GM19035 (cell line): ENCODE measurements around the gene ANKRD12.
"Not testable (repeated sequence)": the region's sequence is repeated elsewhere in the genome, so short reads cannot be mapped to it uniquely, and the experiment has no call there.

Source experiments
- ATAC-seq: cut with Tn5 transposase; IDR thresholded peaks from one replicate; pipeline ENCODE4 v1.9.1; 2021; ENCODE audit not compliant: unreplicated experiment

Gene ANKRD12

DNA sequence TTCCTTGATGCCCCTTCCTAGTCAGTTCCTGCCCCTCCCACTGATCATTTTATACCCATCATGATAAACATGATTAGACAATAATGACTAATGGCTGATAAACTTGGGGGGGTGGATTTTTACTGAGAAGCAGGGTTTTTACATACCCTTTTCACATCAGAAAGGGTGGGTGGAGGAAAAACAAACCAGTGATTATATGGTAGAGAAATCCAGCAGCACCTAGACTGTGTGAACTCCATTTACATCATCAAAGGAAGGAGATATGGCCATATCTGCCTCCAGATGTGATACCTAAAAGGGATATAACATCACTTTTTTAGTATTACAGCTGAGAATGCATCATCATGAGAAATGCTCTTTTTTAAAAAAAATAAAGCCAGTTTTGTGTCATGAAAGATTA, 89.9 kb downstream of the ANKRD12 start:
- ATAC-seq = no peak

DNA sequence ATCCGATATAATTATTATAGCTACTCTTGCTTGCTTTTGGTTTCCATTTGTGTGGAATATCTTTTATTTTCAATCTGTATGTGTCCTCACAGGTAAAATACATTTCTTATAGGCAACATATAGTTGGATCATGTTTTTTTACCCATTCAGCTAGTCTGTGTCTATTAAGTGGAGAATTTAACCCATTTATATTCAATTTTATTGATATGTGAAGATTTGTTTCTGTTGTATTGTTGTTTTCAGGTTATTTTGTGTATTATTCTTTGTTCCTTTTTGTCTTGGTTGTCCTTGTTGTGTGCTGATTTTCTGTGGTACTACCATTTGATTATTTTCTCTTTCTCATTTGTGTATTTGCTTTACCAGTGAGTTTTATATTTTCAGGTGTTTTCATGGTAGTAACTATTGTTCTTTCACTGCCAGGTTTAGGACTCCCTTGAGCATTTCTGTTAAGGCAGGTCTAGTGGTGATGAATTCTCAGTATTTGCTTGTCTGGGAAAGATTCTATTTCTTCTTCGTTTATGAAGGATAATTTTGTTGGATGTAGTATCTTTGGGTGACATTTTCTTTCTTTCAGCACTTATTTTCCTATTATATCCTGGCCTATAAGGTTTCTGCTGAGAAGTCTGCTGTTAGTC, 95.4 kb downstream of the ANKRD12 start:
- ATAC-seq = no peak

DNA sequence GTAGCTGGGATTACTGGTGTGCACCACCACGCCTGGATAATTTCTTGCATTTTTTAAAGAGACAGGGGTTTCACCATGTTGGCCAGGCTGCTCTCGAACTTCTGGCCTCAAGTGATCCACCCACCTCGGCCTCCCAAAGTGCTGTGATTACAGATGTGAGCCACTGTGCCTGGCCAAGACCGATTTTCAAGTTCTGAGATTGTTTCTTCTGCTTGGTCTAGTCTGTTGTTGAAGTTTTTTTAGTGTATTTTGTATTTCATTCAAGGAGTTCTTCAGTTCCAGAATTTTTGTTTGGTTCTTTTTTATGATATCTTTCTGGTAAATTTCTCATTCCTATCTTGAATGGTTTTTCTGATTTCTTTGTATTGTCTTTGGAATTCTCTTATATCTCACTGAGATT, 96.4 kb downstream of the ANKRD12 start:
- no peak for ATAC-seq

DNA sequence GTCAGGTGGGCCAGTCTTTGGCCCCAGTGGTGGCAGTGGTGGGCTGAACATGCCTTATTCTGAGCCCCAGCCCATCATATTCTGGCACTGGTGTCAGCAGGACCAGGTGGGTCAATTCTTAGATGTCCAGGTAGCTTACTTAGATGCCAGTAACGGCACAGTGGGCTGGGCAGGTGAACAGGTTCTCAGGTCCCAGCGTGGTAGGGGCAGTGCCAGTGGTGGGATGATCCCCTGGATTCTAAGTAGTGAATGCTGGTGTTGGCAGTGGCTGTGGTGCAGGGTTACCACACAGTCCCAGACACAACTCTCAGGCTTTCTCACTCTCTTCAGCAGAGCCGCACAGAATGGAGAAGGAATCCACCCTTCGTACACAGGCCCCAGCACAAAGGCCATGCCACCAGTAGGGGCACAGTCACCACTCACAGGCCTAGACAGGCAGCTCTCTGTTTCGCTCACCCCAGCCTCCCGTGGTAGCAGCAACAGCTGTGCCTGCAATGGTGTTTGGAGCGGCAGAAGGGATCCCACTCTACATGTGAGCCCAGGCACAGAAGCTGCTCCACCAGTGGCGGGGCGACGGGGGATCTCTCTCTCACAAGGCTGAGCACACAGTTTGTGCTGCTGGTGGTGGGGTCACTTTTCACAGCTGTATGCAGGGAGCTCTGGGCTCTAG, 97.3 kb downstream of the ANKRD12 start:
- ATAC-seq = no peak

DNA sequence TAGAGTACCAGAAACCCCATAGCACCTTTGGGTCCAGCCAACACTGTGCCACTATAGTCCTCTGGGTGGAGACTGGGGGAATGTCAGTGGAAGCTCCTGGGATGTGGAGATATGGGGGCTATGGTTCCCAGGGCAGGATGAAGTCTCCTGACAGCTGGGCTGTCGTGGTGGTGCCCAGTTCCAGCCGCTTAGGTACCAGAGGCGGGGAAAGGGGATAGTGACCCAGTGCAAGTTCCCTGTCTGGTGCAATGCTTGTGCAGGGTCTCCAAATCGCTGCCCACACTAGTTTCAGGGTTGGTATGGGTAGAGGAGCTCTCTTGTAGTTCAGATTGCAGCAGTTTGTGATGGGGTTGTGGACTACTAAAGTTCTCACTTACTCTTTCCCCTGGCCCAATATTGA, 97.9 kb downstream of the ANKRD12 start:
- no peak for ATAC-seq

DNA sequence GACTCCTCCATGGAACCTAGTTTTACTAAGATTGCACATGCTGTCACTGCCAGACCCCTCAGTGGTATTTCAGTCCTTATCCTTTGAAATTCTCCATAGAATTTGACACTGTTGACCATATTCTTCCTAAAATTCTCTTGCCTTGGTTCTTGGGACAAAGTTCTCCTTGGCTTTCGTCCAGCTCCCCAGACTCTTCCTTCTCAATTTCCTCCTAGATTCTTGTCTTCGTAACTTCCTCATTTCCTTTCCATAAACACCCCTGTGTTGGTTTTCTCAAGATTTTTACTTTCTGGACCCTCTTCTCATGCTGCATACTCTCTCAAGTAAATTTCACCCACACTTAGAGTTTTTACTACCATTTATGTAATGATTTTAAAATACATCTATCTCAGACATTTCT, 101.4 kb downstream of the ANKRD12 start:
- ATAC-seq = no peak

DNA sequence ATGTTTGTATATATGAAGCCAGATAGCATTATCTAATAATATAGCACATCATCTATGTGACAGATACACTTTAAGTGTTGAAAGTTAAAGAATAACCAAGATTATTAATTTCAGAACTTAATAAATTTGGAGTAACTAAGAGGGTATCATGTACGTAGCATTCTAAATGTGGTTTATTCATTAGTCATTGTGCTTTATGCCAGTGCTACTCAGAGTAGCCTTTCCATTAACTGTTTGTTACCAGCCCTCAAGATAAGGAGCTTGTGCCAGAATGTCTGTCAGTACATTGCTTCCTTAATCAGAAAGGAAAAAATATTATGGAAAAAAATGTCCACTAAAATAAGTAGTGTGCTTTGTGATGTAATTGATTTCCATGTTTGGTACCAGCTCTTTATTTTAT, 103.1 kb downstream of the ANKRD12 start:
- no peak for ATAC-seq

DNA sequence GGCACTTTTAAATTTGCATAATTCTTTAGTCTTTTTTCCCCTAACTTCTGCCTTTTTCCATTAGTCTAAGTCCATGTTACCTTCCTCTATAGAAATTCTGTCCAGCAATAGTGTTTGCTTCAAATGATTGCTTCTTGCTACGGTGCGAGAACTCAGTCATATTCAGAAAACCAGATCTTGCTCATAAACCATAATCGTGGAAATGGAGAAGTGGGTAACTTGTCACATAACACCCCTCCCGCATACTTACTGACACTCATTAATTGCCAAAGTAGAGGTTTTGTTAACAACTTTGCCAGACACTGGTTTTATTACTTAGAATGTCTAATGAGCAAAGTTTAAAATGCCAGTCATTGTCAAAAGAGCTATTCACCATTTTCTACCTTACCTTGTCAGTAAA, 103.7 kb downstream of the ANKRD12 start:
- no peak for ATAC-seq

DNA sequence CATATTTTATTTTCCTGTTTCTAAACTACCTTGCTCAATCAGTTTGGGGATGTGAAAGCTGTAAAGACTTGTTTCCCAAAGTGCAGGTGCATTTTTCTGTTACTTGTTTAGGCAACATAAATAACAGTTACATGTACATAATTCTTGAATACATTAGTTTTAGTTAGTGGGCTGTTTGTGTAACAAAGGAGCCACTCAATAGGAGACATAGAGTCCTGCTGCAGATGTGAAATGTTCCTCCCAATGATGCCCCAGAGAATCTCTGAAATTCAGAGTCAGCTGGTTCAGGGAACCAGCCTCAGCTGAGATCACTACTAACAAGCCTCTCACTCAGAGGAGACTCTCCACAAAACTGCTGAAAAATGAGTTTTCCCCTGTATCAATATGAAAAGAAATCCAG, 106.4 kb downstream of the ANKRD12 start:
- ATAC-seq = no peak

DNA sequence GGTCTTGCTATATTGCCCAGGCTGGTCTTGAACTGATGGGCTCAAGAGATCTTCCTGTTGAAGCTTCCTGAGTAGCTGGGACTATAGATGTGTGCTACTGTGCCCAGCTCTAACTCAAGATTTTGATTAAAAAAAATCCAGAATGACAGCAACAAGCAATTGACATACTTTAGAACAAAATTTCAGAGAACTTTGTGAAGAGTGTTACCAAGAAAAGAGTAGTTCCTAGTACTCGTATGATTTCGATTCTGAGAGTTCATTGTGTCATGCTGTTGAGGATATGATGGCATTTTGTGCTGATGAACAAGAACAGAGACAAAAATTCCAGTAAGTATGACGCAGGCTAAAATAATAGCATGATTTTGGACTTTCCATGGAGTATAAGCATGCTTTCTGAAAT, 107.8 kb downstream of the ANKRD12 start:
- ATAC-seq = no peak

DNA sequence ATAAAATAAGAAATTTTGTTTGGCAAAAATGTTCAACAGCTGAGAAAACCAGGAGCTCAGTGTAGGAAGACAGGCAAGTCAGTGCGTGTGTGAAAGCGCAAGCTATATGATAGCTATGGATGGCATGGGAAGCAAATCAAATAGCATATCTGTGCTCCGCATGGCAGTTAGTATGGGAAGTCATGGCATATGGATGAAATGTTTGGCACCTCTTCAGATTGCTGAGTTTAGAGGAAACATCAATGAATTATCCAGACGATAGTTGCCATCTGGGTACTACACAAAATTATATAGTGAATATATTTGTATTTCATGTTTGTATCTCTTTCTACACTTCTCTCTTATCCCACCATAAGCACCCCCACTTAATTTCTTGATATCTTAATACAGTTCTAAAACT, 112.1 kb downstream of the ANKRD12 start:
- ATAC-seq = no peak

DNA sequence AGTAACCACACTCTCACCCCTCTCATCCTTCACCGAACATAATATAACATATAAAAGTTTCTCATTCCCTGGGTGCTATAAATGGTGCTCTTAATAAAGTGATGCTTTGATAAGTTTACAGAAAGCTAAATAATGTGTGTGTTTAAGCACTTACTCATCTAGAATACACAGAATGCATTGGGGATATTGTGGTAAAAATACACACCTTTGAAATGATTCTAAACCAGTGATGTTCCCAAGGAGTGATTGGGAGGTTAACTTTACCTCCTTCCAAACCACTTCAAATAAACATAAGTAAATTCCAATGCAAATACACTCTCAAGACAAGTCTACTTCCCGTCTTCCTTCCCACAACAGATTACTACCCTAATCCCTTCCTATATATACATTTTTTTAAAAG, 112.7 kb downstream of the ANKRD12 start:
- no peak for ATAC-seq

DNA sequence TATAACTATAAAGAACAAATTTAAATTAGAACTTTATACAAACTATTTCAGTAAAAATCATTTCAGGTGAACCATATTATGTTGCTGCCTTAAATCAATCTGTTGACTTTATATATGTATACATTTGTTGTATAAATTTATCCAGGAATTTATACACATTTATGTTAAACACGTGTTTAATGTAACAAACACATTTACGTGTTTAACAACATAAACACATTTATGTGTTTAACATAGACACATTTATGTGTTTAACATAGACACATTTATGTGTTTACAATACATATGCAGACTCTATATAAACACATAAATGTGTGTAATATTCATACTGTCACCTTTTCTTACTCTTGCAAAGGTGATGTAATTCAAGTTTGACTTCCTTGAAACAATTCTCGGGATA, 122.6 kb downstream of the ANKRD12 start:
- ATAC-seq = no peak

DNA sequence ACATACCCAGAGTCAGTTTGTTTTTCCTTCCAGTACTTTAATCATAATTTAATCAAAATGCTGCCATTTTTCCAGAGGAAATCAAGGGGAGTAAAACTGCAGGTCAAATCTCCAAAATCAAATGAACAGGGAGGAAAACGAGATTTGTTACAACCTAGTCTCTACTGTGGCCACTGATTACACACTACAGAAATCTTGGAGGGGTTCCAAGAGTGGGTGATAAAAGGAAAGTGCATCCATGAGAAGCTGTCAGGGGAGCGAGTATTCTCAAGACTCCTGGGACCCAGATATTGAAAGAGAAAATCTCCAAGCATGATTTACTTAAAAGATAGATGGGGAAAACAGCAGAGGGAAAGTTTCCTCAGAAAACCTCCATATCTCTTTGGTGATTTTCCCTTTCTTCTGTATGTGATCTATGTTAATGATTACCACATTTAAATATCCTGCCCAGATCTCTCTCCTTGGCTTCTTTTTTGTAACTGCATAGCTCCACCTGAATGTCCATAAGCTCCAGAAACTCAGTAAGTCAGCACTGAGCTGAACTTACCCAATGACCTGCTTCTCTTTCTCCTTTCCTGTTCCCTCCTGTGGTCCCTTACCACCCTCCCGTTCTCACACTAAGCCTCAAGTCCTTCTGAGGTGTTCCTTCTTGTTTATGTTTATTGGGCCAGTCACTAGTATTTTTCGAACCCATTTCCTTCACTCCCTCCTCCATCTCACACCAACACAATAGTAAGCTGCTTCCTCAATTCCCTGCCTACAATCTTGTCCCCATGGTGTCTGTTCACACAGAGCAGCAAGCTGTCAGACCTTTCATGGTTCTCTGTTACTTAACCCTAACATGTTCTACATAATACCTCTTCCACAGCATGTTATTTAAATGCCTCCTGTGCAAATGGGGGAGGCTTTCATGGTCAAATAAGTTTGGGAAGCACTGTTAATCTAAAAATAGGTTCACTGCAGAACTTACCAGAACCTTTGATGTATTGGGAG, 124.1 kb downstream of the ANKRD12 start:
- ATAC-seq = no peak

DNA sequence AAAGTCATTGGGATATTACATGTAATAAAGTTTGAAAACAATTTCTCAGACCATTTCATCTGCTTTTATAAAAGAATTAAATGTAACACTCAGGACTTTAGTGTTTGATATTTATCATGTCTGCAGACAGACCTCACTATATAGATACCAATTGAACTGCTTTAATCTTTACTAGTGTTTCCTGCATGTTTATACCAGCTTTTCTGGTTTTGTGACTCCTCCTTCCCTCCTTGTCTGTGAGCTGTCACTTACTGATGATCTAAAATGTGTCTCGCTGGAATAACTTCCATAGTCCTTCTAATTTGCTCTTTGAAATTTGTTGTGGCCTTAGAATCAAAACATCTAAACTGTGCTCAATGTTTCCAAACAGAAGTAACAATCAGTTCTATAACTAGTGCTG, 126.7 kb downstream of the ANKRD12 start:
- ATAC-seq = no peak

DNA sequence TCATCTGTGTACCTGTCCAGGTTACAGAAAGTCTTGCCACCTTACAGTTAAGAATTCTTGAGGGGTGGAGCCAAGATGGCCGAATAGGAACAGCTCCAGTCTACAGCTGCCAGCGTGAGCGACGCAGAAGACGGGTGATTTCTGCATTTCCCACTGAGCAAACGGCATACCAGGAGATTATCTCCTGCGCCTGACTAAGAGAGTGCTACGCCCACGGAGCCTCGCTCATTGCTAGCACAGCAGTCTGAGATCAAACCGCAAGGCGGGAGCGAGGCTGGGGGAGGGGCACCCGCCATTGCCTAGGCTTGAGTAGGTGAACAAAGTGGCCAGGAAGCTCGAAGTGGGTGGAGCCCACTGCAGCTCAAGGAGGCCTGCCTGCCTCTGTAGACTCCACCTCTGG, 128.2 kb downstream of the ANKRD12 start:
- ATAC-seq = not testable (repeated sequence)

DNA sequence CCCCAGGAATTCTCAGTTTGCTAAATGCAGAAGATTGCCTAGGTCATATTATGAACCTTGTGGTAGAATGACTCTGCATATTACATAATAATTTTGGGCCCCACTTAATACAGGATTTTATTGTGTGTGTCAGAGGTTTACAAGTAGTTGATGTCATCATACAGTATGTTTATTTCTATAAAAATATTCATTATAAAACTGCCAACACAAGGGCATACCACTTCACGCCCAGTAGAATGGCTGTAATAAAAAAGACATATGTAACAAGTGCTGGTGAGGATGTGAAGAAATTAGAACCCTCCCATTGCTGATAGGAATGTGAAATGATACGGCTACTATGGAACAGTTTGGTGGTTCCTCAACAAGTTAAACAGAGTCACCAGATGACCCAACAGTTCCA, 136.6 kb downstream of the ANKRD12 start:
- ATAC-seq = no peak

DNA sequence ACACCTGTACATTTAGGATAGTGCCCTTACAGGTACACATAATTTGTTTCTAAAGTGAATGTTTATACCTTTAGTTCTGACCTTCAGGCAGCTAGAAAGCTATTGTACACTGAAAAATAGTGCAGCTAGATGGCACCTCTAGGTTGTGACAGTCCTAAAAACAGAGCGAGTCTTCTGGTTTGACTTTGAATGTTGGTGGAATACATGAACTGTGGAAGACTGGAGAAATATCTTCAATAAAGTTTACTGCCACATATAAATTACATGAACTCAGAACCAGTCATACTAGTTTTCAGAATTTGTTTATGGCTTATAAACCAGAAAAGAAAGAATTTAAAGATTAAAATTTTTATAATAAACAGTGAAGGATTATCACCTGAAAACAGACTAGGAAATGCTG, 139.3 kb downstream of the ANKRD12 start:
- ATAC-seq = no peak

DNA sequence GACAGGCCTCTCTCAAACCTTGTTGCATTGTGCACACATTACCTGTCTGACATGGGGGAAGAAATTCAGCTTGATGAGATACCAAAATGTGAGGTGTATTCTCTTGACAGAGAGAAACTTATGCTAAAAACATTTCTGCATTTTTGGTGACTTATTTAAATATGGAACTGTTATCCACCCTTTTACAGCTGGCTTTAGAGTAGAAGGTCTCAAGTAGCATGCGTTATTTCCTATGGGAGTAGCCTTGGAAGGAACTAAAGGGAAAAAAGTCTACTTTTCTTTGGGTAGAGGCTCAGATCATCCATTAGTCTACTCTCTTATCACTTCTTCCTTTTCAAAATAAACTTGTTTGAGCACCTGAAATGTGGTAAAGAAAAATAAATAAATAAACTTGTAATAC, 141.4 kb downstream of the ANKRD12 start:
- no peak for ATAC-seq

DNA sequence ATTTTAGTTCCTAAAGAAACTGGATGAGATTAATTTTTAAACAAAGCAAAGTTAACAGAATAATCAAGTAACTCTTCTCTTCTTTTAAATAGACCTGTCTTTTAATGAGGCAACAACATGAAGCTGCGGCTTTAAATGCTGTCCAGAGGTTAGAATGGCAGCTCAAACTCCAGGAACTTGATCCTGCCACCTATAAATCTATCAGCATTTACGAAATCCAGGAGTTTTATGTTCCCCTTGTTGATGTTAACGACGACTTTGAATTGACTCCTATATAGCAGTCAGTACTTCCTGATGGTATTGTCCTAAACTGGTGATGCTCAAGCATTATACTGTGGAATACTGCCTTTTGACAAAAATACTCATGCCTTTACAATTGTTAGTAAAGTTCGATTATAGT, 144.3 kb downstream of the ANKRD12 start:
- ATAC-seq = no peak

DNA sequence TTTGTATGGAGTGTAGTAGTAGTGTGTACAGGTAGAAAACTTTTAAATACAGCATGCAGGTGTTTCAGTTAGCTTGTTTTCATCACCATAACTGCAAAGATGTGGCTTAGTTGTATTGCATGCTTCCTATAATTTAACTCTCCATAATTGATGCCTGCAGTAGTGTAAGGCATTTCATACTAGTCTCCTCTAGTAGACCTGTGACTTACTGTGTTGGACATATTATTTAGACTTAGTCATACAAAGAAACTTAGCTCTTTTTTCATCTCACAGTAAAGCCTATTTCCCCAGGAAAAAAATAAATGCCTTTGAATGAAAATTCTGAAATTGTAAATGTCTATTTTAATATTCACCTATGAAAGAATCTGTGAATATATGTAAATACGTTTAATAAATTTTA, 145.2 kb downstream of the ANKRD12 start:
- ATAC-seq = no peak

DNA sequence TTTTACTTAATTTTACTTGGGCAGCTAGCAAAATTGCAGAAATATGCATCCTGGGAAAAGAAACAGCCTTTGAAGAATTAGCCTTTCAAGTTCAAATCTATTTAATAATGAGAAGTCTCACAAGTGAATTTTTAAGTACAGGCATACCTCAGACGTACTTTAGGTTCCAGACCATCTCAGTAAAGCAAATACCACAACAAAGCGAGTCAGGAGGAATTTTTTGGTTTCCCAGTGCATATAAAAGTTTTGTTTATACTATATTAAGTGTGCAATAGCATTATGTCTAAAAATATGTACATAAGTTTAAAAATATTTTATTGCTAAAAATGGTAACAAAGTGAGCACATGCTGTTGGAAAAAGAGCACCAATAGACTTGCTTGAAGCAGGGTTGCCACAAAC, 147.2 kb downstream of the ANKRD12 start:
- no peak for ATAC-seq
